ENCODE results near the gene OTULINL. TPM values are rescaled to one million over a fixed set of nuclear protein-coding genes. Genes with fewer than 3 reads are reported as not detected.

The OTULINL gene
- total RNA-seq, 1 donor, result 45.9 TPM

- Histone ChIP-seq H3K4me3 (ENCODE audit: low read length) (no peak overlapping the region), H3K4me1 (ENCODE audit: insufficient read depth, low read length) (peaks cover 46% of the 10 kb centered on the region), H3K9me3 (ENCODE audit: low read depth, low read length) (no peaks in the 10 kb centered on the region), H3K27me3 (ENCODE audit: insufficient read depth, low read length) (no peaks in the 10 kb centered on the region)
Measured at GRCh38 chr5:14569948-14570691, 11.5 kb upstream of the OTULINL start.

DNA sequence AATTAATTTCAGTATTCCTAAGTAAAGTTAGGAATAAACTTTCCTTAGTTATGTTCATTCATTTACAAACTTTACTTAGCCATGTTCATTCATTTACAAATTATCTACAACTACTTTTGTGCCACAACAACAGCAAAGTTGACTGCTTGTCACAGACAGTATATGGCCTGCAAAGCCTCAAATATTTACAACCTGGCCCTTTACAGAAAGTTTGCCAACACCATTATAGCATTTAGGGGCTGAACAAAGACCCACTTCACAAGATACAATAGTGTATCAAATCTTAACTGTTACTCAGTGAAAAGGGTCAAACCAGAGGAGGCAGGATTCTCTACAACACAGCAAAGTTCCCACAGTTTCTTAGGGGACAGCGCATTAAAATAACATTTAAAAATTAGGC is 9.7 kb upstream of the OTULINL start:
- Histone ChIP-seq H3K4me1 (ENCODE audit: insufficient read depth, low read length) (peaks cover 55% of the 10 kb centered on the region), H3K4me3 (ENCODE audit: low read length) (no peak overlapping the region), H3K9me3 (ENCODE audit: low read depth, low read length) (no peaks in the 10 kb centered on the region), H3K27me3 (ENCODE audit: insufficient read depth, low read length) (no peaks in the 10 kb centered on the region)

GRCh38 chr5:14572385-14572784 is 9.2 kb upstream of the OTULINL start:
- Histone ChIP-seq H3K27me3 (ENCODE audit: insufficient read depth, low read length) (no peaks in the 10 kb centered on the region), H3K4me1 (ENCODE audit: insufficient read depth, low read length) (peaks cover 55% of the 10 kb centered on the region), H3K4me3 (ENCODE audit: low read length) (no peak overlapping the region), H3K9me3 (ENCODE audit: low read depth, low read length) (no peaks in the 10 kb centered on the region)

DNA sequence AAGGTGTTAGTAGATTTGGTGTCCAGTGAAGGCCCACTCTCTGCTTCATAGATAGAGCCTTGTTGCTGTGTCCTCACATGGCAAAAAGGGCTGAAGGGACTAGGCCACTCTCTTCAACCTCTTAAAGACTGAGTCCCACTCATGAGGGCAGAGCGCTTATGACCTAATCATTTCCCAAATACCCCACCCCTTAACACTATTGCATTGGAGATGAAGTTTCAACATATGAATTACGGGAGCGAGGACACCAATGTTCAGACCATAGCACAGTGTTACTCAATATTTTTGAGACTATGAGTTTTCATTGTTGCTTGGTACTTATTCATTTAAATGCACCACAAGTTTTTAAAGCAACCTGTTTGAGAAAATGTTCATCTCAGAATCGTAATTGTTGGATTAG is 8.8 kb upstream of the OTULINL start:
- peaks cover 55% of the 10 kb centered on the region for H3K4me1 ChIP-seq (ENCODE audit: insufficient read depth, low read length)
- H3K9me3 ChIP-seq (ENCODE audit: low read depth, low read length), result no peaks in the 10 kb centered on the region
- no peaks in the 10 kb centered on the region for H3K27me3 ChIP-seq (ENCODE audit: insufficient read depth, low read length)
- no peak overlapping the region for H3K4me3 ChIP-seq (ENCODE audit: low read length)

DNA sequence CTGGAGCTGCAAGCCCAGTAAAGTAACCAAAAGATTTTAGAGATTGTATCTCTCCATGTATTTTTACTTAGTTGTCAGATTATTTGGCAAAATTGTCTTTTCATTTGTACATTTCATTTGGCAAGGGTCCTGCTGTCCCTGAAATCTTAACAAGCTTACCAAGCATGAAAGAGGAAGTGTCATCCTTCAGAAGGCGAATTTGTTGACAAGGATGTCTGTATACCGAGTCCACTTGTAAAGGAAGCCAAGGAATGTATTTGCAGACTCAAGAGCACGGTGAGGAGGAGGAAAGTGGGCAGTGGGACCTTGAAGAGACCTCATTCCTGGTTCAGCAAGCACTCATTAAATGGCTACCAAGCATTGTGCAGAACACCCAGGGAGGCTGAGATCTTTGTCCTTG is 7.5 kb upstream of the OTULINL start:
- Histone ChIP-seq H3K4me3 (ENCODE audit: low read length) (no peak overlapping the region), H3K4me1 (ENCODE audit: insufficient read depth, low read length) (peaks cover 55% of the 10 kb centered on the region), H3K27me3 (ENCODE audit: insufficient read depth, low read length) (no peaks in the 10 kb centered on the region), H3K9me3 (ENCODE audit: low read depth, low read length) (no peaks in the 10 kb centered on the region)

- H3K9me3 ChIP-seq (ENCODE audit: low read depth, low read length), result no peaks in the 10 kb centered on the region
- H3K27me3 ChIP-seq (ENCODE audit: insufficient read depth, low read length), result no peaks in the 10 kb centered on the region
- no peak overlapping the region for H3K4me3 ChIP-seq (ENCODE audit: low read length)
- H3K4me1 ChIP-seq (ENCODE audit: insufficient read depth, low read length), result peaks cover 55% of the 10 kb centered on the region
Measured at GRCh38 chr5:14574891-14575508, 6.6 kb upstream of the OTULINL start.

DNA sequence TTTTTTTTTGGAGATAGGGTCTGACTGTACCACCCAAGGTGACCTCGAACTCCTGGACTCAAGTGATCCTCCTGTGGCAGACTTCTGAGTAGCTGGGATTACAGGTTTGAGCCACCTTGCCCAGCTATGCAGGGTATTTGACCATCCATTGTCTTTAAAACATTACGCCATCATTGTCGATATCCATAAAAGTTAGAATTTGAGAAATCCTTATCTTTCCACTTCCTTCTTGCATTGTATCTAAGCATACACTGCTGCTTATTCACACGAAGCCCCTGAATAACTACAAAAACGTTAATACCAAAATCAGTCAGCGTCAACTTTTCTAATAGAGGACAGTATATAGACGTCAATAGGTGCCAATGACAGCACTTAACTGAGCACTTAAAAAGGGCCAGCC is 5.4 kb upstream of the OTULINL start:
- H3K4me3 ChIP-seq (ENCODE audit: low read length), result no peak overlapping the region
- no peaks in the 10 kb centered on the region for H3K27me3 ChIP-seq (ENCODE audit: insufficient read depth, low read length)
- no peaks in the 10 kb centered on the region for H3K9me3 ChIP-seq (ENCODE audit: low read depth, low read length)
- H3K4me1 ChIP-seq (ENCODE audit: insufficient read depth, low read length), result peaks cover 54% of the 10 kb centered on the region

GRCh38 chr5:14577079-14577725 is 4.4 kb upstream of the OTULINL start:
- H3K27me3 ChIP-seq (ENCODE audit: insufficient read depth, low read length), result no peaks in the 10 kb centered on the region
- H3K4me3 ChIP-seq (ENCODE audit: low read length), result no peak overlapping the region
- no peaks in the 10 kb centered on the region for H3K9me3 ChIP-seq (ENCODE audit: low read depth, low read length)
- peaks cover 46% of the 10 kb centered on the region for H3K4me1 ChIP-seq (ENCODE audit: insufficient read depth, low read length)

DNA sequence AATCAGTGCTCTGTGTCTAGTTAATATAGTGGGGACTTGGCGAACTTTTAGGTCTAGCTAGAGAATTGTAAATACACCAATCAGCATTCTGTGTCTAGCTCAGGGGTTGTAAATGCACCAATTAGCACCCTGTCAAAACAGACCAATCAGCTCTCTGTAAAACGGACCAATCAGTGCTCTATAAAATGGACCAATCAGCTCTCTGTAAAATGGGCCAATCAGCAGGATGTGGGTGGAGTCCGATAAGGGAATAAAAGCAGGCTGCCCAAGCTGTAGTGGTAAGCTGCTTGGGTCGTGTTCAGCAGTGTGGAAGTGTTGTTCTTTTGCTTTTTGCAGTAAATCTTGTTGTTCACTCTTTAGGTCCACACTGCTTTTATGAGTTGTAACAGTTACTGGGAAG is 3.6 kb upstream of the OTULINL start:
- H3K4me3 ChIP-seq (ENCODE audit: low read length), result no peak overlapping the region
- H3K9me3 ChIP-seq (ENCODE audit: low read depth, low read length), result no peaks in the 10 kb centered on the region
- no peaks in the 10 kb centered on the region for H3K27me3 ChIP-seq (ENCODE audit: insufficient read depth, low read length)
- H3K4me1 ChIP-seq (ENCODE audit: insufficient read depth, low read length), result peaks cover 48% of the 10 kb centered on the region

DNA sequence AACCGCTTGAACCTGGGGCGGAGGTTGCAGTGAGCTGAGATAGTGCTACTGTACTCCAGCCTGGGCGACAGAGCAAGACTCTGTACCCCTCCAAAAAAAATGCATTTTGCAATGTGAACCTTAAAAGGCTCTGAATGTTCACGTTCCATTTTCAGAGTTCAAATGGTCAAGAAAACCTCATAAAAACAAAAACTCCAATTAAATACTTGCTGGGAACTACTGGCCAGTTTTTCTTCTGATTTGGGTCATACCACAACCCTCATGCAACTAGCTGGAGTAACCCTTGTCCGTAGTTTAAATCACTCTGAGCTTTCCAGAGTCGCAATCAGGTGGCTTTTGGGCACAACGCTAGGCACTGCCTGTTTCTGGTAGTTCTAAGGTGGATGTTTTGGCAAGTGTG is 2.3 kb upstream of the OTULINL start:
- H3K27me3 ChIP-seq (ENCODE audit: insufficient read depth, low read length), result no peaks in the 10 kb centered on the region
- H3K4me1 ChIP-seq (ENCODE audit: insufficient read depth, low read length), result peaks cover 48% of the 10 kb centered on the region
- no peaks in the 10 kb centered on the region for H3K9me3 ChIP-seq (ENCODE audit: low read depth, low read length)
- H3K4me3 ChIP-seq (ENCODE audit: low read length), result no peak overlapping the region

DNA sequence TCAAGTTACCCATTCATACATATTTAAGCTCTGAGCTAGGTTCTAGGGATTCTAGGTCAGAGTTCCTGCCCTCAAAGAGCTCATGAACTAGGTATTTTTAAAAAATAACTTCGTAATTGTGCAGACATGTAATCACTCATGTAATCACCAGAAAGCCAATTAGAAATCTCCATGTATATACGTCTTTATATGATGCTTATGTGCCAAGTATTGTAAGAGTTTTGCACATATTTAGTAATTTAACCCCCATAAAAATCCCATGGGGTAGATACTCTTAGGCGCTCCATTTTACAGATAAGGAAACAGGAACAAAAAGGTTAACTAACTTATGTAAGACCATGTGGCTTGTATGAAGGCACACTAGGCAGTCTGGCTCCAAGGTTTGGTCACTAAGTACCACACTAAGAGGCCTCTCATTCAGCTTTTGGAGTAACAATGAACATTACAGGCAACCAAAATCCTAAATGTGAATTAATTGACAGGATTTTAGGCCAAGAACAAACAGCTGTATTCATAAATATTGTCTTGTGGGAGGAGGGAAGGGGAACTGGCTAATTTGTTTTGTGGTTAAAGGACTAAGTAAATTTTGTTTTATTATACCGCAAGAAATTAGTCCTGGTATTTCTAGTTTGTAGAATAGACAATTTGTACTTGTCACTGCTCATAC is 1.7 kb upstream of the OTULINL start:
- Histone ChIP-seq H3K4me3 (ENCODE audit: low read length) (no peak overlapping the region), H3K4me1 (ENCODE audit: insufficient read depth, low read length) (peaks cover 47% of the 10 kb centered on the region), H3K9me3 (ENCODE audit: low read depth, low read length) (no peaks in the 10 kb centered on the region), H3K27me3 (ENCODE audit: insufficient read depth, low read length) (no peaks in the 10 kb centered on the region)

- Histone ChIP-seq H3K27me3 (ENCODE audit: insufficient read depth, low read length) (no peaks in the 10 kb centered on the region), H3K4me1 (ENCODE audit: insufficient read depth, low read length) (peaks cover 46% of the 10 kb centered on the region), H3K9me3 (ENCODE audit: low read depth, low read length) (no peaks in the 10 kb centered on the region), H3K4me3 (ENCODE audit: low read length) (no peak overlapping the region)
Measured at GRCh38 chr5:14580398-14581034, 1.1 kb upstream of the OTULINL start.

- H3K9me3 ChIP-seq (ENCODE audit: low read depth, low read length), result no peaks in the 10 kb centered on the region
- H3K4me1 ChIP-seq (ENCODE audit: insufficient read depth, low read length), result peaks cover 53% of the 10 kb centered on the region
- no peaks in the 10 kb centered on the region for H3K27me3 ChIP-seq (ENCODE audit: insufficient read depth, low read length)
- H3K4me3 ChIP-seq (ENCODE audit: low read length), result peak overlapping the region; percentile 76
Measured at GRCh38 chr5:14581891-14582796, 552 bp downstream of the OTULINL start.

DNA sequence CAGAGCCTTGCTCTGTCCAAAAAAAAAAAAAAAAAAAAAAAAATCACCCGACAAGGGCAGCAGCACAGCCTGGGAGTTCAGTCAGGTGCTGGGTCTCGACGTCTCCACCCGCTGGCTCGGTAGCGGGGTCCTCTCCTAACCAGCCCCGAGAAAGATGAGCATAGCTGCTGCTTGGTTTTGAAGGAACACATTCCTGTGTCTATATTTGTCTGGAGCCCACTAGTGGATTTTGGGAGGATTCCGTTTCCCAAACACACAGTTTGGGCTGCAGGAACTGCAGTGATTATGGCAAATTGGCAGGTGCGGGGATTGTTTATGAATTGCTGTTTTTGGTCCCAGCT is 1.2 kb downstream of the OTULINL start:
- Histone ChIP-seq H3K4me3 (ENCODE audit: low read length) (peak overlapping the region; percentile 76), H3K27me3 (ENCODE audit: insufficient read depth, low read length) (no peaks in the 10 kb centered on the region), H3K4me1 (ENCODE audit: insufficient read depth, low read length) (peaks cover 60% of the 10 kb centered on the region), H3K9me3 (ENCODE audit: low read depth, low read length) (no peaks in the 10 kb centered on the region)

Measured in mononuclear cell (primary cell).